Amniotic stem cell (primary cell): ENCODE data around the gene SNX33.
"Not testable (repeated sequence)": the region's sequence is repeated elsewhere in the genome, so short reads cannot be mapped to it uniquely, and the experiment has no call there.

Experiments used
- DNase-seq: peaks from one replicate; lab custom pipeline; 2025; lab: John Stamatoyannopoulos, UW

The SNX33 gene

DNA sequence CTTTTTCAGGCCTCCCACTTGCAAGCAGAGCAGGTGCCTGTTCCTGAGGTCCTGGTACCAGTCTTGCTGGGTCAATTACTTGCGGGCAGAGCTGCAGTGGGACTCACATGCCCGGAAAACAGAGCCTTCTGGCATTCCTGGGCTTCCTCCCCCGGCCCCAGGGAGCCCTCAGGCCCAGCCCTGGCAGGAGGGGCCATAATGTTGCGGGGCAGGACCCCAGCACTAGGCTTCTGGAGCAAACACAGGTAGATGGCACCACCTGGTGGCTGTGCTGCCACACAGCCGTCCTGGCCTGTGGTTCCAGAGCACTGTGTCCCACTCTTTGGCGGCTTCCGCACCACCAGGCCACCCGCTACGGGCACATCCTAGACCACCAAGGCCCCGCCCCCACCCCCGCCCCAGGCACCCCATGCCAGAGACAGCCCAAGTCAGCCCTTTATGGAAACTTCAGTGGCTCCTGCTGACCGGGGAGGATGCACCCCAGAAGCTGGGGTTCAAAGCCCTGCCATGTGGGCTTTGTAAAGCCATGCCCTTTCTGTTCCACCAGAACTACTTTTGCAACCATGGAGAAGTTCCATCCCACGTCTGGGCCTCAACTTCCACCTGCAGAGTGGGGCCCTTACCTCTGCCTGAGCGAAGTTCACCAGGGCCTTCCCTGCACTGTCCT, 36.1 kb downstream of the SNX33 start:
- not testable (repeated sequence) for DNase-seq

DNA sequence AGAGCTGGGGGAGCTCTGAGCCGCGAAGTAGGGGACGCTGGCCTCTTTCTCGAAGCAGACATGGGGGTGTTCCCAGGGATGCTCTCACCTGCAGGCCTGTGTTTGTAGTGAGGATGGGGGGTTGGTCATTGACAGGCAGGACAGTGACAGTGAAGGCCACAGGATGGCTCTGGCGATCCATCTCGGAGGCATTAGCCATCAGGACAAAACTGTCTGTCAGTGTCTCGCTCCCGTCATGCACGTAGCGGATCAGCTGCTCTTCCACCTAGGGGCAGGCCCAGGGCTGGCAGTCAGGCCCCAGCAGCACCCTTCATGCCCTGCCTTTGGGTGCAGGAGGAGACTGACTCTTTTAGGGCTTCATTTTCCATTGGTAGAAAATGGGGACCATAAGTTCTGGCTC, 36.9 kb downstream of the SNX33 start:
- DNase-seq = no peak

- no peak for DNase-seq
Observed at GRCh38 chr15:75685195-75685594, 37.5 kb downstream of the SNX33 start.

- not testable (repeated sequence) for DNase-seq
Observed at GRCh38 chr15:75686212-75686642, 38.5 kb downstream of the SNX33 start.

- DNase-seq = no peak
Observed at GRCh38 chr15:75687486-75688277, 40.0 kb downstream of the SNX33 start.

DNA sequence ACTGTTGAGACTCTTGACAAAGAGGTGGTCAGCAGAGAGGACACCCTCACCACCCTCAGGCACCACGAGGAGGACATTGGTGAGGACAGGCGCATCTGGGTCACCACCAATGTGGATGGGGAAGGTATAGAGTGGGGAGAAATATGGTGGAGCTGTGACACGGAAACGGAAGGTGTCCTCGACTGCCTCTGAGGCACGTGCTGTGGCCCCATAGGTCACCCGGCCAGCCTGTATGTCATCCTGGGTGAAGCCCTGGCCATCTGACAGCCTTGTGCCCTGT, 40.5 kb downstream of the SNX33 start:
- DNase-seq = no peak

GRCh38 chr15:75688831-75689230, 41.1 kb downstream of the SNX33 start:
- DNase-seq = no peak

GRCh38 chr15:75689429-75689828, 41.7 kb downstream of the SNX33 start:
- DNase-seq = not testable (repeated sequence)

DNA sequence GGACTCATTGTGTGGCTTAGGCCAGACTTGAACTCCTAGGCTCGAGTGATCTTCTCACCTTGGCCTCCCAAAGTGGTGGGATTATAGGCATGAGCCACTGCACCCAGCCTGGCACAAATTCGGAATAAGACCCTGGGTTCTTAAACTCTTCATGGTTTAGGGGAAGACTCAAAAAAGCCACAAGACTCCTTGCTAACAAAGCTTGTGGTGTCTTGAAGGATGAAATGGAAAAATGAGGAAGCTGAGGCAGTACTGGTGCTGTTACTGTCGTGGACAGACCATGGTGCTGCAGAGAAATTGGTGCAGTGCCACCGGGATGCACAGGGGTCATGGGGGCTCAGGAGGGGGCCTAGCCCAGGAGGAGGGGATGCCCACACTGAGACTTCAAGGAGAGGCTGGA, 44.6 kb downstream of the SNX33 start:
- not testable (repeated sequence) for DNase-seq

- DNase-seq = not testable (repeated sequence)
Observed at GRCh38 chr15:75693028-75693427, 45.3 kb downstream of the SNX33 start.

DNA sequence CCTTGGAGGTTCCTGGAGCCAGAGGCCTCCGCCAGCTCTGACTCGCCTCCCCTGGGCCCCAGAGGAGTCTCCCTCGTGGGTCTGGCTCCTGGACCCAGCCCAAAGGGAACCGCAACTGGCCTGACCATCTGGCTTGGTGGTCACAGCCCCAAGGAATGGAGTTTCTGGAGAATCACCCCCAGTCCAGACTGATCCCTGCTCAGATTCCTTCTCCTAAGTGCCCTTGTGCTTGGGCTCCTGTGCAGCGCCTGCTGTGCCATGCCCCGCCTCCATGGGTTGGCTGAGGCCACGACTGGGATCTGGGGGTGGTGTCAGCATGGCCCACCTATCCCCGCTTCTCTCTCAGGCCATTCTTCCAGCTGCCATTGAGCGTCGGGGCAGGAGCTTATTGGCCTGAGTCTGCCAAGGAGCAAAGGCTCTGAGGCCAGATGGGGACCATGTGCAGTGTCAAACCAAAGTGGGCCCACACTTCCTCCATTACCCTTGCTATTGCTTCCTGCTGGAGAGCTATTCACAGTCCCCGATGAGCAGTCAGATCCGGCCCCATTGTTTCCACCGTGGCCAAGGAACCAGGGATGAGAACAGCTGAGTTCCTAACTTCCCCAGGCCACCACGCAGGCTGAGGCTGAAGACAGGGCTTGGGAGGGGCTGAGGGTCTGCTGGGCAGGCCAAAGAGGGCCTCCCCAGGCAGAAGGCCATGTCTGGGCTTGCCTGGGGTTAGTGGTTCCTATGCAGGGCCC, 46.0 kb downstream of the SNX33 start:
- no peak for DNase-seq

DNA sequence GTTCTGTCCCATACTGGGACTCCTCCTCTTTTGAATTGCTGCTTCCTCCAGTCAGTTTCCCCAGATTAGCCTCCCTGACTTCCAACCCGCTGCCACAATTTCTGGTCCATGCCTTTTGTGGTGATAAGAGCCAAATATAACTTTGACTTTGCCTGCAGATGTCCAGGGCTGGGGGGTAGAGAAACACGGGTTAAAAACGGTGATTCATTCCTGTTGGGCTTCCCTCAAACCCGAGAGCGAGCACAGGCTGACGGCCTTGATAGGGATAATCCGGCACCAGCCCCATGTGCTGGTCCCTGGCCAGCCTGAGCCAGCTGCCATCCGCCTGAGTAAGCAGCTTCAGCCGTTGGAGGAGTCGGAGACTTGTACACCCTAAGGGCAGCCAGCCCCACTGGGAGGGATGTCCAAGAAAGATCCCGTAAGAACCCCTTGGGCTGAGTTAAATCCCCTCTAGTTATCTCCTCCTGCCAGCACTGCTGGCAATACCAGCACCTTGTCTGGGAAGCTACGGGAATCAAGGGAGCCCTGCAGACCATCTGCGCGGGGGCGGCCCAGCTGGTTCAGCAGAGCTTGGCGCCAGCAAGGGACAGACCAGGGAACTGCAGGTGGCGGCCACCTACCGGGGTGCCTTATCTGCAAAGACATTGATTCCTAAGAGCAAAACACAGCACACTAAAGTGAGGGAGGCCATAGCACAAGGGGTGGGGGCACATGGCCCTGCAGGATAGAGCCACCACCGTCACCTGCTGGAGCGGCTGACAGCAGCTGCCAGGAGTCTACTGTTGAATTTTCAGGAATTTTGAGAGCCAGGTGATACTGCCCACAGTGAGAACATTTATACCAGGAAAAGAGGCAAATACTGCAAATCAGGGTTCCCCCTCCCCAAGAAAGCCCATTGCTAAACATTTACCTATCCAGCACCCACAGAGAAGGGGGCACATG, 46.8 kb downstream of the SNX33 start:
- peak; percentile 98 for DNase-seq

GRCh38 chr15:75695220-75695619, 47.5 kb downstream of the SNX33 start:
- DNase-seq = no peak

- no peak for DNase-seq
Observed at GRCh38 chr15:75695634-75696310, 48.1 kb downstream of the SNX33 start.

- no peak for DNase-seq
Observed at GRCh38 chr15:75696311-75696720, 48.6 kb downstream of the SNX33 start.

GRCh38 chr15:75696854-75697259, 49.1 kb downstream of the SNX33 start:
- no peak for DNase-seq

GRCh38 chr15:75697523-75697922, 49.8 kb downstream of the SNX33 start:
- DNase-seq = no peak

GRCh38 chr15:75697974-75698747, 50.4 kb downstream of the SNX33 start:
- DNase-seq = not testable (repeated sequence)

GRCh38 chr15:75699517-75699916, 51.8 kb downstream of the SNX33 start:
- DNase-seq = not testable (repeated sequence)
